Measurements from ENCODE around the gene ITGA2.

ITGA2 gene

GRCh38 chr5:53032188-53032587 lies 43.0 kb downstream of the ITGA2 start:
- no peak overlapping the region for H3K27ac ChIP-seq
- H3K9ac ChIP-seq (ENCODE audit: insufficient read length): no peak overlapping the region
- no peaks in the 10 kb centered on the region for H3K36me3 ChIP-seq (ENCODE audit: insufficient read depth, low read length)
- TF ChIP-seq EZH2 (IDR thresholded peaks at IDR 0.05) (no peak), POLR2AphosphoS5 (IDR thresholded peaks at IDR 0.05; ENCODE audit: borderline replicate concordance, low read depth, low read length) (no peak), FOXP2 (optimal IDR thresholded peaks at IDR 0.05; ENCODE audit: control extremely low read depth, extremely low read length, insufficient read depth) (no peak)
- H3K9me3 ChIP-seq (ENCODE audit: low read depth, low read length): no peaks in the 10 kb centered on the region
- no peak overlapping the region for H3K4me3 ChIP-seq
- no peak for DNase-seq (ENCODE audit: low read depth, low spot score)

- Histone ChIP-seq H3K4me3 (no peak overlapping the region), H3K9me3 (ENCODE audit: low read depth, low read length) (no peaks in the 10 kb centered on the region), H3K36me3 (ENCODE audit: insufficient read depth, low read length) (no peaks in the 10 kb centered on the region), H3K27ac (no peak overlapping the region), H3K9ac (ENCODE audit: insufficient read length) (no peak overlapping the region)
- DNase-seq (ENCODE audit: low read depth, low spot score): no peak
- TF ChIP-seq POLR2AphosphoS5 (IDR thresholded peaks at IDR 0.05; ENCODE audit: borderline replicate concordance, low read depth, low read length): no peak
- TF ChIP-seq EZH2 (IDR thresholded peaks at IDR 0.05): no peak
- no peak for TF ChIP-seq FOXP2 (optimal IDR thresholded peaks at IDR 0.05; ENCODE audit: control extremely low read depth, extremely low read length, insufficient read depth)
Observed at GRCh38 chr5:53034832-53035231, 45.7 kb downstream of the ITGA2 start.

- H3K4me3 ChIP-seq: no peak overlapping the region
- no peak for DNase-seq (ENCODE audit: low read depth, low spot score)
- no peaks in the 10 kb centered on the region for H3K9me3 ChIP-seq (ENCODE audit: low read depth, low read length)
- TF ChIP-seq FOXP2 (optimal IDR thresholded peaks at IDR 0.05; ENCODE audit: control extremely low read depth, extremely low read length, insufficient read depth) (no peak), POLR2AphosphoS5 (IDR thresholded peaks at IDR 0.05; ENCODE audit: borderline replicate concordance, low read depth, low read length) (no peak), EZH2 (IDR thresholded peaks at IDR 0.05) (no peak)
- no peak overlapping the region for H3K9ac ChIP-seq (ENCODE audit: insufficient read length)
- H3K27ac ChIP-seq: no peak overlapping the region
- no peaks in the 10 kb centered on the region for H3K36me3 ChIP-seq (ENCODE audit: insufficient read depth, low read length)
Observed at GRCh38 chr5:53035868-53036381, 46.8 kb downstream of the ITGA2 start.

DNA sequence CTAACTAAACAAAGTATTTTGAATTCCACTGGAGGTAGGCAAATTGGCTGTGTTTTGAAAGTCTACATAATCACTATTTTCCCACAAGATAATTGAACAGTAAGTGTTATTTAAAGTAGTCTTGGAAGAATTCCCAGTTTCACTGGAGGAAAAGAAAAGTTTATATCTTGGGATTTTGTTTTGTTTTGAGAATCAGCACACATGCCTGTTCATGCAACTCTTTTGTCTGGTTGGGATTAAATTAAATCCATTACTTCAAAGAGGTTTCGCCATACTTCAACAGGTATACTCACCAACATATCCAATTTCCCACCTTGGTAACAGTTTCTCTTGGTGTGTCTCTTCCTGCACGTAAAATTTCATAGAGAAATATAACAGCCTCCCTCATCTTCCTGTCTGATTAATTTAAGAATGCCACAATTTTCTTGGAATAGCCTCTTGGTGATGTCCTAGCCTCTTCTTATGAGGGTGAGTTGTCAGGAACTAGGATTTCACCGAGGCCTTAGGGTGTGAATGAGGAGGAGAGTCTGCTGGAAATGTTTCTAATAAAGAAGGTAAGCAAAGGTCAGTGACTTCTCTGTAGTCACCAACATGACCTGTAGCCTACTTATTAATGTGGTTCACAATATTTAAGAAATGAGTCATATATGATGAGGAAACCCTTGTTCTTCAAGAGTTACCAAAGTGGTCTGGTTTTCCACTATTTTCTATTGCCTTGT lies 48.1 kb downstream of the ITGA2 start:
- Histone ChIP-seq H3K4me3 (no peak overlapping the region), H3K36me3 (ENCODE audit: insufficient read depth, low read length) (no peaks in the 10 kb centered on the region), H3K9me3 (ENCODE audit: low read depth, low read length) (no peaks in the 10 kb centered on the region), H3K27ac (no peak overlapping the region), H3K9ac (ENCODE audit: insufficient read length) (no peak overlapping the region)
- DNase-seq (ENCODE audit: low read depth, low spot score): no peak
- TF ChIP-seq FOXP2 (optimal IDR thresholded peaks at IDR 0.05; ENCODE audit: control extremely low read depth, extremely low read length, insufficient read depth) (no peak), EZH2 (IDR thresholded peaks at IDR 0.05) (no peak), POLR2AphosphoS5 (IDR thresholded peaks at IDR 0.05; ENCODE audit: borderline replicate concordance, low read depth, low read length) (no peak)

- Histone ChIP-seq H3K9me3 (ENCODE audit: low read depth, low read length) (no peaks in the 10 kb centered on the region), H3K27ac (no peak overlapping the region), H3K36me3 (ENCODE audit: insufficient read depth, low read length) (no peaks in the 10 kb centered on the region), H3K4me3 (no peak overlapping the region), H3K9ac (ENCODE audit: insufficient read length) (no peak overlapping the region)
- TF ChIP-seq EZH2 (IDR thresholded peaks at IDR 0.05) (no peak), FOXP2 (optimal IDR thresholded peaks at IDR 0.05; ENCODE audit: control extremely low read depth, extremely low read length, insufficient read depth) (no peak), POLR2AphosphoS5 (IDR thresholded peaks at IDR 0.05; ENCODE audit: borderline replicate concordance, low read depth, low read length) (no peak)
- no peak for DNase-seq (ENCODE audit: low read depth, low spot score)
Observed at GRCh38 chr5:53038196-53038847, 49.2 kb downstream of the ITGA2 start.

- no peak for TF ChIP-seq EZH2 (IDR thresholded peaks at IDR 0.05)
- no peak for TF ChIP-seq FOXP2 (optimal IDR thresholded peaks at IDR 0.05; ENCODE audit: control extremely low read depth, extremely low read length, insufficient read depth)
- no peak for TF ChIP-seq POLR2AphosphoS5 (IDR thresholded peaks at IDR 0.05; ENCODE audit: borderline replicate concordance, low read depth, low read length)
- H3K9ac ChIP-seq (ENCODE audit: insufficient read length): no peak overlapping the region
- no peaks in the 10 kb centered on the region for H3K36me3 ChIP-seq (ENCODE audit: insufficient read depth, low read length)
- H3K27ac ChIP-seq: no peak overlapping the region
- no peak overlapping the region for H3K4me3 ChIP-seq
- H3K9me3 ChIP-seq (ENCODE audit: low read depth, low read length): no peaks in the 10 kb centered on the region
- DNase-seq (ENCODE audit: low read depth, low spot score): no peak
Observed at GRCh38 chr5:53039855-53040254, 50.7 kb downstream of the ITGA2 start.

GRCh38 chr5:53041071-53041692 lies 52.0 kb downstream of the ITGA2 start:
- Histone ChIP-seq H3K9me3 (ENCODE audit: low read depth, low read length) (no peaks in the 10 kb centered on the region), H3K27ac (no peak overlapping the region), H3K36me3 (ENCODE audit: insufficient read depth, low read length) (no peaks in the 10 kb centered on the region), H3K9ac (ENCODE audit: insufficient read length) (no peak overlapping the region), H3K4me3 (no peak overlapping the region)
- DNase-seq (ENCODE audit: low read depth, low spot score): no peak
- TF ChIP-seq POLR2AphosphoS5 (IDR thresholded peaks at IDR 0.05; ENCODE audit: borderline replicate concordance, low read depth, low read length): no peak
- TF ChIP-seq FOXP2 (optimal IDR thresholded peaks at IDR 0.05; ENCODE audit: control extremely low read depth, extremely low read length, insufficient read depth): no peak
- TF ChIP-seq EZH2 (IDR thresholded peaks at IDR 0.05): no peak

DNA sequence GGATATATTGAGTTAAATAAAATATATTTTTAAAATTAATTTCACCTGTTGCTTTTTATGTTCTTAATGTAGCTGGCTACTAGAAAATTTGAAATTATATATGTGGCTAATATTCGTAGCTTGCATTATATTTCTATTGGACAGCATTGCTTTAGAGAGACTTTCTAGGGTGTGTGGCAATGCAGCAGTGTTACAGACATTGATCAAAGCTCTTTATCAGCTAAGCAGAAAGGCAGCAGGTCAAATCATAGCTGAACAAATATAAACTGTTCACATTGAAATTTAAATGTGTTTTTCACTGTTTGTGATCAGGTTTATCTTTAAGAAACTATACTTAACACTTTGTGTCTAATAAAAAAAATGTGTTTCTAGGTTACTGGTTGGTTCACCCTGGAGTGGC lies 52.6 kb downstream of the ITGA2 start:
- no peak overlapping the region for H3K4me3 ChIP-seq
- H3K9ac ChIP-seq (ENCODE audit: insufficient read length): no peak overlapping the region
- no peak for TF ChIP-seq FOXP2 (optimal IDR thresholded peaks at IDR 0.05; ENCODE audit: control extremely low read depth, extremely low read length, insufficient read depth)
- TF ChIP-seq POLR2AphosphoS5 (IDR thresholded peaks at IDR 0.05; ENCODE audit: borderline replicate concordance, low read depth, low read length): no peak
- no peak for TF ChIP-seq EZH2 (IDR thresholded peaks at IDR 0.05)
- H3K36me3 ChIP-seq (ENCODE audit: insufficient read depth, low read length): no peaks in the 10 kb centered on the region
- no peak overlapping the region for H3K27ac ChIP-seq
- H3K9me3 ChIP-seq (ENCODE audit: low read depth, low read length): no peaks in the 10 kb centered on the region
- no peak for DNase-seq (ENCODE audit: low read depth, low spot score)

Data from SK-N-MC (cell line).